GM12878 (cell line): Measurements from ENCODE around the gene DOLPP1.

Experiments used
- CBX5 ChIP-seq: sonication (generic); IDR thresholded peaks from 2 replicates; pipeline ENCODE4 v1.6.1; 2016; ENCODE audit warnings: low read depth, moderate library complexity, mild to moderate bottlenecking, inconsistent platforms
- CTCF ChIP-seq, 3 experiments: IDR thresholded peaks in 2 of 3; conservative IDR thresholded peaks in 1 of 3; 2 replicates each; pipeline ENCODE4 v1.5.1; 2011; ENCODE audit warnings: low read depth in 3 of 3, low read length in 3 of 3, mild to moderate bottlenecking in 3 of 3, control low read depth in 2 of 3, moderate library complexity in 2 of 3, inconsistent platforms in 1 of 3, mixed read lengths in 1 of 3; ENCODE audit not compliant: control insufficient read depth in 2 of 3, insufficient read depth in 1 of 3; ENCODE audit errors: extremely low read depth in 1 of 3
- HDGF ChIP-seq: fragments of 450-650 bp; IDR thresholded peaks from 2 replicates; pipeline ENCODE4 v1.6.1; 2016; ENCODE audit warnings: antibody characterized with exemption
- MLLT1 ChIP-seq: fragments of 450-650 bp; IDR thresholded peaks from 2 replicates; pipeline ENCODE4 v1.6.1; 2016; ENCODE audit warnings: mild to moderate bottlenecking
- NFXL1 ChIP-seq: fragments of 450-650 bp; IDR thresholded peaks from 2 replicates; pipeline ENCODE4 v1.6.1; 2017; ENCODE audit warnings: antibody characterized with exemption, mild to moderate bottlenecking, borderline replicate concordance
- POLR2A ChIP-seq: IDR thresholded peaks from 2 replicates; pipeline ENCODE4 v1.6.1; 2011; ENCODE audit warnings: low read depth, mild to moderate bottlenecking, low read length
- RAD51 ChIP-seq: fragments of 450-650 bp; IDR thresholded peaks from 2 replicates; pipeline ENCODE4 v1.6.1; 2016; ENCODE audit warnings: moderate library complexity, mild to moderate bottlenecking, inconsistent platforms
- YY1 ChIP-seq: IDR thresholded peaks from 2 replicates; pipeline ENCODE4 v1.6.1; 2011; ENCODE audit warnings: low read depth, mild to moderate bottlenecking, low read length

GRCh38 chr9:129098328-129098727 lies 17.4 kb downstream of the DOLPP1 start:
- TF ChIP-seq MLLT1 (no peak), CTCF (IDR thresholded peaks at IDR 0.05 in 2 of 3, conservative IDR thresholded peaks at IDR 0.05 in 1 of 3; ENCODE audit: control insufficient read depth in 2 of 3, extremely low read depth in 1 of 3, insufficient read depth in 1 of 3, low read depth in 3 of 3, low read length in 3 of 3) (no peak), NFXL1 (no peak), CBX5 (no peak), RAD51 (no peak), POLR2A (no peak), HDGF (no peak), YY1 (no peak)
